NB4 (cell line): Measurements from ENCODE around the gene FOXM1.

ENCODE experiments used
- MYC ChIP-seq: IDR thresholded peaks from 2 replicates; pipeline ENCODE4 v1.6.1; 2011; ENCODE audit warnings: low read depth, low read length
- POLR2A ChIP-seq: IDR thresholded peaks from 2 replicates; pipeline ENCODE4 v1.6.1; 2011; ENCODE audit warnings: mild to moderate bottlenecking; ENCODE audit not compliant: insufficient read length; ENCODE audit errors: extremely low read depth
- TF ChIP-seq, protein P1 (sequence below): IDR thresholded peaks from one replicate; pipeline ENCODE4 v1.5.1; 2012; ENCODE audit warnings: low read depth, low read length
- TF ChIP-seq, protein P2 (sequence below): IDR thresholded peaks from 2 replicates; pipeline ENCODE4 v1.6.1; 2011; ENCODE audit warnings: low read depth, low read length

DNA sequence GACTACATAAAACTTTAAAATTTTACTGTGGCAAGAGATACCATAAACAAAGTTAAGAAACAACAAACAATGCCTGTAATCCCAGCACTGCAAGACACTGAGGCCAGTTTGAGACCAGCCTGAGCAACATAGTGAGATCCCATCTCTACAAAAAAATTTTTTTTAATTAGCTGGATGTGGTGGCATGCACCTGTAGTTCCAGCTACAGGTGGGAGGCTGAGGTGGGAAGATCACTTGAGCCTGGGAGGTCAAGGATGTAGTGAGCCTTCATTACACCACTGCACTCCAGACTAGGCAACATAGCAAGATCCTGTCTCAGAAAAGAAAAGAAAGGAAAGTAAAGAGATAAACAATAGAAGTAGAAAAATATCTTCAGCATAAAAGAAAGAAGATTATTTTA lies 16.8 kb downstream of the FOXM1 start:
- TF ChIP-seq, protein P1, sequence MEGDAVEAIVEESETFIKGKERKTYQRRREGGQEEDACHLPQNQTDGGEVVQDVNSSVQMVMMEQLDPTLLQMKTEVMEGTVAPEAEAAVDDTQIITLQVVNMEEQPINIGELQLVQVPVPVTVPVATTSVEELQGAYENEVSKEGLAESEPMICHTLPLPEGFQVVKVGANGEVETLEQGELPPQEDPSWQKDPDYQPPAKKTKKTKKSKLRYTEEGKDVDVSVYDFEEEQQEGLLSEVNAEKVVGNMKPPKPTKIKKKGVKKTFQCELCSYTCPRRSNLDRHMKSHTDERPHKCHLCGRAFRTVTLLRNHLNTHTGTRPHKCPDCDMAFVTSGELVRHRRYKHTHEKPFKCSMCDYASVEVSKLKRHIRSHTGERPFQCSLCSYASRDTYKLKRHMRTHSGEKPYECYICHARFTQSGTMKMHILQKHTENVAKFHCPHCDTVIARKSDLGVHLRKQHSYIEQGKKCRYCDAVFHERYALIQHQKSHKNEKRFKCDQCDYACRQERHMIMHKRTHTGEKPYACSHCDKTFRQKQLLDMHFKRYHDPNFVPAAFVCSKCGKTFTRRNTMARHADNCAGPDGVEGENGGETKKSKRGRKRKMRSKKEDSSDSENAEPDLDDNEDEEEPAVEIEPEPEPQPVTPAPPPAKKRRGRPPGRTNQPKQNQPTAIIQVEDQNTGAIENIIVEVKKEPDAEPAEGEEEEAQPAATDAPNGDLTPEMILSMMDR: no peak
- TF ChIP-seq POLR2A (no peak), MYC (no peak)
- TF ChIP-seq, protein P2, sequence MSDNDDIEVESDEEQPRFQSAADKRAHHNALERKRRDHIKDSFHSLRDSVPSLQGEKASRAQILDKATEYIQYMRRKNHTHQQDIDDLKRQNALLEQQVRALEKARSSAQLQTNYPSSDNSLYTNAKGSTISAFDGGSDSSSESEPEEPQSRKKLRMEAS: no peak
